Hematopoietic multipotent progenitor cell treated with erythropoietin and hydrocortisone succinate and interleukin-3 and kit ligand, for 4 days (in vitro differentiated cells): ENCODE measurements around the gene TTC6.

Experiments
- DNase-seq: peaks from one replicate; pipeline ENCODE4 v3.0.0-alpha.2; 2015

Gene TTC6

GRCh38 chr14:37637341-37637740, 41.9 kb downstream of the TTC6 start:
- no peak for DNase-seq

- no peak for DNase-seq
Measured at GRCh38 chr14:37638599-37638998, 43.2 kb downstream of the TTC6 start.

- DNase-seq: no peak
Measured at GRCh38 chr14:37641117-37641516, 45.7 kb downstream of the TTC6 start.

GRCh38 chr14:37642125-37642524, 46.7 kb downstream of the TTC6 start:
- no peak for DNase-seq

- DNase-seq: no peak
Measured at GRCh38 chr14:37643701-37644100, 48.3 kb downstream of the TTC6 start.
